Body of pancreas (tissue), 4 donors: ENCODE data around the gene NUP98.

Experiments used
- POLR2A ChIP-seq, 3 donors: fragments of 450-650 bp; IDR thresholded peaks; one replicate each; pipeline ENCODE4 v1.6.1; 2016; ENCODE audit warnings: antibody characterized with exemption in 3 of 3, mild to moderate bottlenecking in 2 of 3
- TF ChIP-seq, protein P1 (sequence below), 7 experiments: fragments of 450-650 bp in 4 of 7; fragments of 200-600 bp in 3 of 7; sonication (generic) in 3 of 7; IDR thresholded peaks; one replicate each; pipeline ENCODE4 v1.5.1; 2016 to 2019; ENCODE audit warnings: antibody characterized with exemption in 7 of 7

GRCh38 chr11:3809624-3809928 is 12.2 kb upstream of the NUP98 start:
- TF ChIP-seq POLR2A (IDR thresholded peaks at IDR 0.05) = no peak
- TF ChIP-seq, protein P1, sequence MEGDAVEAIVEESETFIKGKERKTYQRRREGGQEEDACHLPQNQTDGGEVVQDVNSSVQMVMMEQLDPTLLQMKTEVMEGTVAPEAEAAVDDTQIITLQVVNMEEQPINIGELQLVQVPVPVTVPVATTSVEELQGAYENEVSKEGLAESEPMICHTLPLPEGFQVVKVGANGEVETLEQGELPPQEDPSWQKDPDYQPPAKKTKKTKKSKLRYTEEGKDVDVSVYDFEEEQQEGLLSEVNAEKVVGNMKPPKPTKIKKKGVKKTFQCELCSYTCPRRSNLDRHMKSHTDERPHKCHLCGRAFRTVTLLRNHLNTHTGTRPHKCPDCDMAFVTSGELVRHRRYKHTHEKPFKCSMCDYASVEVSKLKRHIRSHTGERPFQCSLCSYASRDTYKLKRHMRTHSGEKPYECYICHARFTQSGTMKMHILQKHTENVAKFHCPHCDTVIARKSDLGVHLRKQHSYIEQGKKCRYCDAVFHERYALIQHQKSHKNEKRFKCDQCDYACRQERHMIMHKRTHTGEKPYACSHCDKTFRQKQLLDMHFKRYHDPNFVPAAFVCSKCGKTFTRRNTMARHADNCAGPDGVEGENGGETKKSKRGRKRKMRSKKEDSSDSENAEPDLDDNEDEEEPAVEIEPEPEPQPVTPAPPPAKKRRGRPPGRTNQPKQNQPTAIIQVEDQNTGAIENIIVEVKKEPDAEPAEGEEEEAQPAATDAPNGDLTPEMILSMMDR (IDR thresholded peaks at IDR 0.05) = no peak
